ENCODE data around the gene HMGB1. TPM values are rescaled to one million over a fixed set of nuclear protein-coding genes. Genes with fewer than 3 reads are reported as not detected.
A peak's percentile ranks its signal among the peaks of the same experiment; 100 is the strongest.

The HMGB1 gene
- total and polyA plus RNA-seq, 2 donors (not counting 1 experiment from before 2014, with no cell fraction given), result 145 to 267 TPM

DNA sequence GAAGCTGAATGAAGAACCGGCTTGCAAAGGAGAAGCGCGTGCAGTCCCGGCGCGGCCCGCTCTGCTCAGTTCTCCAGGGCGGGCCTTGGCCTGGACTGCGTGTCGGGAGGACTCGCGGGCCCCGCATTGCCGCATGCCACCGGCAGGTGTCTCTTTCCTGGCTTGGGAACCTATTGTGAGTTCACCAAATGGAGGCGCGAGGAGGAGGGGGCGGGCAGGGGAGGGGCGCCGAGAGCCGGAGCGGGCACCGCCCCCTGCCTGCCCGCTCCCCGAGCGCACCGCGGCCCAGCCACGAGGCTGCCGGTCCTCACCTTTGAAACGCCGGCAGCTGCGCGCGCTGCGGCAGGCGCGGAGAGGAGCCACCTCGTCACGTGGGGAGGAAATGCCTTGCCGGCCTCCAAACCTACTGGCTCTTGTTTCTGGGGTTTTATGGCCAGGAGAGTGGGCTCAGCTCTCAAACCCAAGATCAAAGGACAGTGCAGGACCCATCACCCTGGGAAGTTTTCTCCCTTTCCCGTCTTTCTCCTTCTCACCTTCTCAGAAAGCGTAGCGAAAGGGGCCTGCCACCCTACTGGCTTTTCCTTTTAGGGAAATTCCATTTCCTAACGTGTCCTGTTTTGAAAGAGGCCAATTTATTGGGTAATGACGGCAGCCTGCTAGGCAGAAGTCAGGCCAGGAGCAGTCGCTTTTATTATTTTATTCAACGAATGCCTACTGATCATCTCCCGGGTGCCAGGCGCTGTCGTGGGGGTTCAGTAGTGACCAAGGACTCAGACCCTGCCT, 57.2 kb downstream of the HMGB1 start:
- Histone ChIP-seq H3K9me3 (ENCODE audit: control insufficient read depth, insufficient read depth, low read depth, low read length) (no peaks in the 10 kb centered on the region), H3K4me2 (ENCODE audit: extremely low read depth, insufficient read depth, low read length) (peak overlapping the region; percentile 78), H3K9ac (ENCODE audit: insufficient read depth, low read length) (no peak overlapping the region), H3K27ac (ENCODE audit: insufficient read depth, low read length) (peak overlapping the region; percentile 23), H3K4me1 (ENCODE audit: control insufficient read depth, extremely low read depth, insufficient read depth, low read length) (peaks cover 3% of the 10 kb centered on the region), H3K79me2 (ENCODE audit: control insufficient read depth, insufficient read depth, low read length) (no peaks in the 10 kb centered on the region), H2AFZ (ENCODE audit: low read length) (peak overlapping the region; percentile 87), H3K27me3 (ENCODE audit: control insufficient read depth, insufficient read depth, low read length) (no peaks in the 10 kb centered on the region), H3K4me3 (replicated peaks in 1 of 4; ENCODE audit: control extremely low read depth in 1 of 4, insufficient read depth in 1 of 4, low read depth in 3 of 4, low read length in 4 of 4) (peak overlapping the region in 2 of 4 experiments; percentile 40 to 43), H3K36me3 (ENCODE audit: control insufficient read depth, insufficient read depth, low read length) (no peaks in the 10 kb centered on the region), H4K20me1 (ENCODE audit: control insufficient read depth, extremely low read depth, insufficient read depth, low read length) (no peaks in the 10 kb centered on the region)
- TF ChIP-seq, protein P1, sequence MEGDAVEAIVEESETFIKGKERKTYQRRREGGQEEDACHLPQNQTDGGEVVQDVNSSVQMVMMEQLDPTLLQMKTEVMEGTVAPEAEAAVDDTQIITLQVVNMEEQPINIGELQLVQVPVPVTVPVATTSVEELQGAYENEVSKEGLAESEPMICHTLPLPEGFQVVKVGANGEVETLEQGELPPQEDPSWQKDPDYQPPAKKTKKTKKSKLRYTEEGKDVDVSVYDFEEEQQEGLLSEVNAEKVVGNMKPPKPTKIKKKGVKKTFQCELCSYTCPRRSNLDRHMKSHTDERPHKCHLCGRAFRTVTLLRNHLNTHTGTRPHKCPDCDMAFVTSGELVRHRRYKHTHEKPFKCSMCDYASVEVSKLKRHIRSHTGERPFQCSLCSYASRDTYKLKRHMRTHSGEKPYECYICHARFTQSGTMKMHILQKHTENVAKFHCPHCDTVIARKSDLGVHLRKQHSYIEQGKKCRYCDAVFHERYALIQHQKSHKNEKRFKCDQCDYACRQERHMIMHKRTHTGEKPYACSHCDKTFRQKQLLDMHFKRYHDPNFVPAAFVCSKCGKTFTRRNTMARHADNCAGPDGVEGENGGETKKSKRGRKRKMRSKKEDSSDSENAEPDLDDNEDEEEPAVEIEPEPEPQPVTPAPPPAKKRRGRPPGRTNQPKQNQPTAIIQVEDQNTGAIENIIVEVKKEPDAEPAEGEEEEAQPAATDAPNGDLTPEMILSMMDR (conservative IDR thresholded peaks at IDR 0.05 in 1 of 2, IDR thresholded peaks at IDR 0.05 in 1 of 2; ENCODE audit: low read depth in 1 of 2, low read length in 2 of 2), result peak; percentile 57 to 58
- no peak for TF ChIP-seq EZH2 (IDR thresholded peaks at IDR 0.05; ENCODE audit: low read length, missing control alignments)
- peak; percentile 87 to 89 for DNase-seq (ENCODE audit: low read depth in 2 of 2)

DNA sequence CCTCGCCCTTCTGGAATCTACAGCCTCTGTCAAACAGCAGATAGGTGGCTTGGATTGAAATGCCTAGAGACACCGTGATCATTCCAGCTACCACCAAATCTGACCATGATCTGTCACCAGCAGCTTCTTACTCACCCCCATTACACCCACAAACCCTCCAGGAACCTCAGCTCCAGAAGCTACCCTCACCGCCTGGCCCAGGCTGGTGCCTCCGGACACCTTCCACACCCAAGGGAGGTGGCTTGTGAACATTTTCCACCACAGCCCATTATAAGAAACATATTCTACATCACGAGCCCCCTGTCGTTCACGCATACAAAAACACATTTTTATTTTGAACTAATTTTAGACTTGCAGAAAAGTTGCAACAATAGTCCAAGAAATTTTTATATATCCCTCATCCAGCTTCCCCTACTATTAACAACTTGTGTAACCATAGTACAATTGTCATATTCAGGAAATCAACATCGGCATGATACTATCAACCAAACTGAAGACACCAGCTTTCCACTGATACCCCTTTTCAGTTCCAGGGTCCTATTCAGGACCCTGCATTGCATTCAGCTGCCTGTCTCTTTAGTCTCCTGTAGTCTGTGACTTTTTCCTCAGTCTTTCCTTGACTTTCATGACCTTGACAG, 58.8 kb downstream of the HMGB1 start:
- no peak overlapping the region for H3K9ac ChIP-seq (ENCODE audit: insufficient read depth, low read length)
- peaks cover 3% of the 10 kb centered on the region for H3K4me1 ChIP-seq (ENCODE audit: control insufficient read depth, extremely low read depth, insufficient read depth, low read length)
- DNase-seq (ENCODE audit: low read depth in 2 of 2), result no peak
- H4K20me1 ChIP-seq (ENCODE audit: control insufficient read depth, extremely low read depth, insufficient read depth, low read length), result no peaks in the 10 kb centered on the region
- H3K27me3 ChIP-seq (ENCODE audit: control insufficient read depth, insufficient read depth, low read length), result no peaks in the 10 kb centered on the region
- no peak overlapping the region for H3K27ac ChIP-seq (ENCODE audit: insufficient read depth, low read length)
- no peaks in the 10 kb centered on the region for H3K79me2 ChIP-seq (ENCODE audit: control insufficient read depth, insufficient read depth, low read length)
- no peaks in the 10 kb centered on the region for H3K36me3 ChIP-seq (ENCODE audit: control insufficient read depth, insufficient read depth, low read length)
- H3K4me3 ChIP-seq (replicated peaks in 1 of 4; ENCODE audit: control extremely low read depth in 1 of 4, insufficient read depth in 1 of 4, low read depth in 3 of 4, low read length in 4 of 4), result no peak overlapping the region
- H3K4me2 ChIP-seq (ENCODE audit: extremely low read depth, insufficient read depth, low read length), result no peak overlapping the region
- H2AFZ ChIP-seq (ENCODE audit: low read length), result no peak overlapping the region
- no peaks in the 10 kb centered on the region for H3K9me3 ChIP-seq (ENCODE audit: control insufficient read depth, insufficient read depth, low read depth, low read length)
- TF ChIP-seq, protein P1 (conservative IDR thresholded peaks at IDR 0.05 in 1 of 2, IDR thresholded peaks at IDR 0.05 in 1 of 2; ENCODE audit: low read depth in 1 of 2, low read length in 2 of 2), result no peak
- TF ChIP-seq EZH2 (IDR thresholded peaks at IDR 0.05; ENCODE audit: low read length, missing control alignments), result no peak

Other genes starting within 250 kb of the HMGB1 start
- 19.3 and 32.7 TPM in 2 replicates for gene KATNAL1, start 158.4 kb downstream of the HMGB1 start, total RNA-seq
- 24.0 and 24.8 TPM in 2 replicates for gene KATNAL1, start 158.4 kb downstream of the HMGB1 start, polyA plus RNA-seq
- gene UBE2L5, start 43.4 kb downstream of the HMGB1 start, total RNA-seq, result not detected in 2 replicates
- 0.17 and 0.20 TPM in 2 replicates for gene UBE2L5, start 43.4 kb downstream of the HMGB1 start, polyA plus RNA-seq
- 12.4 and 14.1 TPM in 2 replicates for gene USPL1, start 152.0 kb upstream of the HMGB1 start, total RNA-seq
- gene USPL1, start 152.0 kb upstream of the HMGB1 start, polyA plus RNA-seq, result 12.3 and 17.7 TPM in 2 replicates

All from fibroblast of lung (primary cell).